PC-9 (cell line): ENCODE results near the gene PTPRM.

Experiments
- EZH2 ChIP-seq: fragments of 200-600 bp; sonication (generic); IDR thresholded peaks from 2 replicates; pipeline ENCODE4 v1.8.0; 2017; ENCODE audit warnings: antibody characterized with exemption, low read depth
- TF ChIP-seq, protein P1 (sequence below): fragments of 200-600 bp; sonication (generic); conservative IDR thresholded peaks from 2 replicates; pipeline ENCODE4 v1.6.1; 2017; ENCODE audit warnings: mixed run types, antibody characterized with exemption, mild to moderate bottlenecking, moderate library complexity

GRCh38 chr18:7723558-7723957 lies 156.4 kb downstream of the PTPRM start:
- TF ChIP-seq, protein P1, sequence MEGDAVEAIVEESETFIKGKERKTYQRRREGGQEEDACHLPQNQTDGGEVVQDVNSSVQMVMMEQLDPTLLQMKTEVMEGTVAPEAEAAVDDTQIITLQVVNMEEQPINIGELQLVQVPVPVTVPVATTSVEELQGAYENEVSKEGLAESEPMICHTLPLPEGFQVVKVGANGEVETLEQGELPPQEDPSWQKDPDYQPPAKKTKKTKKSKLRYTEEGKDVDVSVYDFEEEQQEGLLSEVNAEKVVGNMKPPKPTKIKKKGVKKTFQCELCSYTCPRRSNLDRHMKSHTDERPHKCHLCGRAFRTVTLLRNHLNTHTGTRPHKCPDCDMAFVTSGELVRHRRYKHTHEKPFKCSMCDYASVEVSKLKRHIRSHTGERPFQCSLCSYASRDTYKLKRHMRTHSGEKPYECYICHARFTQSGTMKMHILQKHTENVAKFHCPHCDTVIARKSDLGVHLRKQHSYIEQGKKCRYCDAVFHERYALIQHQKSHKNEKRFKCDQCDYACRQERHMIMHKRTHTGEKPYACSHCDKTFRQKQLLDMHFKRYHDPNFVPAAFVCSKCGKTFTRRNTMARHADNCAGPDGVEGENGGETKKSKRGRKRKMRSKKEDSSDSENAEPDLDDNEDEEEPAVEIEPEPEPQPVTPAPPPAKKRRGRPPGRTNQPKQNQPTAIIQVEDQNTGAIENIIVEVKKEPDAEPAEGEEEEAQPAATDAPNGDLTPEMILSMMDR: no peak
- no peak for TF ChIP-seq EZH2
